PC-3 (cell line): ENCODE results near the gene GBF1.

ENCODE experiments used
- CTCF ChIP-seq: fragments of 300-600 bp; sonication (generic); conservative IDR thresholded peaks from 2 replicates; pipeline ENCODE4 v1.5.1; 2017; ENCODE audit warnings: antibody characterized with exemption, low read depth, mild to moderate bottlenecking, low read length
- EZH2phosphoT487 ChIP-seq: fragments of 300-600 bp; sonication (generic); IDR thresholded peaks from 2 replicates; pipeline ENCODE4 v1.6.1; 2018; ENCODE audit warnings: mild to moderate bottlenecking, antibody characterized with exemption, low read length, borderline replicate concordance

GRCh38 chr10:102352066-102352715 is 106.9 kb downstream of the GBF1 start:
- TF ChIP-seq EZH2phosphoT487 (no peak), CTCF (peak; percentile 90)
